KG1 (cell line): ENCODE measurements around the gene PVALEF.

Source experiments
- DNase-seq: peaks from one replicate; lab custom pipeline; 2025; lab: John Stamatoyannopoulos, UW

The PVALEF gene

GRCh38 chr17:81163051-81163695 is 2.1 kb upstream of the PVALEF start:
- no peak for DNase-seq

GRCh38 chr17:81163703-81164370 is 1.5 kb upstream of the PVALEF start:
- no peak for DNase-seq

GRCh38 chr17:81164371-81165245 is 699 bp upstream of the PVALEF start:
- no peak for DNase-seq

- no peak for DNase-seq
These were observed 756 bp downstream of the PVALEF start, which contains the start of gene AATK for GRCh38 chr17:81166033-81166492. Gene AATK, minus strand, starts transcription at chr17:81166221. Its CDS starts 229 bp downstream, at chr17:81165992.

- DNase-seq: no peak
These were observed 1.9 kb downstream of the PVALEF start for GRCh38 chr17:81167194-81167524.

GRCh38 chr17:81167638-81168037 is 2.3 kb downstream of the PVALEF start:
- no peak for DNase-seq

GRCh38 chr17:81169870-81170309 is 4.6 kb downstream of the PVALEF start:
- no peak for DNase-seq

GRCh38 chr17:81170727-81171494 is 5.6 kb downstream of the PVALEF start:
- DNase-seq: no peak

GRCh38 chr17:81171941-81172340 is 6.6 kb downstream of the PVALEF start:
- no peak for DNase-seq

GRCh38 chr17:81173052-81173761 is 7.9 kb downstream of the PVALEF start:
- DNase-seq: no peak

GRCh38 chr17:81173762-81174155 is 8.5 kb downstream of the PVALEF start:
- DNase-seq: no peak

GRCh38 chr17:81176666-81177065 is 11.4 kb downstream of the PVALEF start:
- DNase-seq: no peak

GRCh38 chr17:81178136-81179091 is 13.1 kb downstream of the PVALEF start:
- DNase-seq: no peak

GRCh38 chr17:81179220-81179619 is 13.9 kb downstream of the PVALEF start:
- no peak for DNase-seq

GRCh38 chr17:81179861-81180260 is 14.6 kb downstream of the PVALEF start:
- DNase-seq: no peak

GRCh38 chr17:81180836-81181810 is 15.8 kb downstream of the PVALEF start:
- no peak for DNase-seq

GRCh38 chr17:81181811-81182185 is 16.5 kb downstream of the PVALEF start:
- DNase-seq: no peak

- DNase-seq: no peak
These were observed 17.3 kb downstream of the PVALEF start for GRCh38 chr17:81182596-81182995.

GRCh38 chr17:81183316-81183715 is 18.0 kb downstream of the PVALEF start:
- no peak for DNase-seq
